ENCODE results near the gene REPS1. TPM values are rescaled to one million over a fixed set of nuclear protein-coding genes. Genes with fewer than 3 reads are reported as not detected.

The REPS1 gene
- total RNA-seq, 1 donor from 2014 or later = 50.4 TPM

DNA sequence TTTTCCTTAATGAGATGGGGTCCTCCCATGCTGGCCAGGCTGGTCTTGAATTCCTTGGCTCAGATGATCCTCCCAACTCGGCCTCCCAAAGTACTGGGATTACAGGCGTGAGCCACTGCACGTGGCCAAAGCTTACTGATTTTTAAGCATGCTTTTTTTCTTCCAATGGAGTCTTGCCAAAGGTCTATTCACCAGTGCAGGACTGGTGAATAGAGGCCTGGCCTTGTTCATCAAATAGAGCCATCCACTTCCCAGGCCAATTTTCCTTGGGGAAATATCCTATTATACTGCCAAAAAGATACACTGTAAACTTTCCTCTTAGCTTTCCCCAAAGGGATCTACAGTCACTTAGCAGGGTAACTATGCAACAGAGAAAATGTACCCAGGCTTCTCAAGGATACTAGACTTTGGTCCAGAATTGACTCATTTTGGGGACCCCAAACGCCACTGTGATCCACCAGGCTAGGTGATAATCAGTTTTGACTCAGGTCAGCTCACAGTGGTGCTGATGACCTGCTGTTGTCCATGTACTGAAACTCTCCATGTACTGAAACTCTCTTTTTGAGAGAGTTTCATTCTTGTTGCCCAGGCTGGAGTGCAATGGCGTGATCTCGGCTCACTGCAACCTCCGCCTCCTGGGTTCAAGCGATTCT is 91.8 kb downstream of the REPS1 start:
- Mint-ChIP-seq H3K27me3 (ENCODE audit: unreplicated experiment) (peaks cover 1% of the 10 kb centered on the region), H3K36me3 (ENCODE audit: low read depth, unreplicated experiment) (no peaks in the 10 kb centered on the region), H3K9me3 (ENCODE audit: unreplicated experiment) (no peaks in the 10 kb centered on the region), H3K4me1 (ENCODE audit: unreplicated experiment) (no peaks in the 10 kb centered on the region), H3K4me3 (ENCODE audit: unreplicated experiment) (no peak overlapping the region), H3K27ac (ENCODE audit: unreplicated experiment) (no peak overlapping the region)
- no peak for DNase-seq (ENCODE audit: low spot score)
- TF ChIP-seq, protein P1, sequence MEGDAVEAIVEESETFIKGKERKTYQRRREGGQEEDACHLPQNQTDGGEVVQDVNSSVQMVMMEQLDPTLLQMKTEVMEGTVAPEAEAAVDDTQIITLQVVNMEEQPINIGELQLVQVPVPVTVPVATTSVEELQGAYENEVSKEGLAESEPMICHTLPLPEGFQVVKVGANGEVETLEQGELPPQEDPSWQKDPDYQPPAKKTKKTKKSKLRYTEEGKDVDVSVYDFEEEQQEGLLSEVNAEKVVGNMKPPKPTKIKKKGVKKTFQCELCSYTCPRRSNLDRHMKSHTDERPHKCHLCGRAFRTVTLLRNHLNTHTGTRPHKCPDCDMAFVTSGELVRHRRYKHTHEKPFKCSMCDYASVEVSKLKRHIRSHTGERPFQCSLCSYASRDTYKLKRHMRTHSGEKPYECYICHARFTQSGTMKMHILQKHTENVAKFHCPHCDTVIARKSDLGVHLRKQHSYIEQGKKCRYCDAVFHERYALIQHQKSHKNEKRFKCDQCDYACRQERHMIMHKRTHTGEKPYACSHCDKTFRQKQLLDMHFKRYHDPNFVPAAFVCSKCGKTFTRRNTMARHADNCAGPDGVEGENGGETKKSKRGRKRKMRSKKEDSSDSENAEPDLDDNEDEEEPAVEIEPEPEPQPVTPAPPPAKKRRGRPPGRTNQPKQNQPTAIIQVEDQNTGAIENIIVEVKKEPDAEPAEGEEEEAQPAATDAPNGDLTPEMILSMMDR (IDR thresholded peaks at IDR 0.05; ENCODE audit: unreplicated experiment) = no peak

DNA sequence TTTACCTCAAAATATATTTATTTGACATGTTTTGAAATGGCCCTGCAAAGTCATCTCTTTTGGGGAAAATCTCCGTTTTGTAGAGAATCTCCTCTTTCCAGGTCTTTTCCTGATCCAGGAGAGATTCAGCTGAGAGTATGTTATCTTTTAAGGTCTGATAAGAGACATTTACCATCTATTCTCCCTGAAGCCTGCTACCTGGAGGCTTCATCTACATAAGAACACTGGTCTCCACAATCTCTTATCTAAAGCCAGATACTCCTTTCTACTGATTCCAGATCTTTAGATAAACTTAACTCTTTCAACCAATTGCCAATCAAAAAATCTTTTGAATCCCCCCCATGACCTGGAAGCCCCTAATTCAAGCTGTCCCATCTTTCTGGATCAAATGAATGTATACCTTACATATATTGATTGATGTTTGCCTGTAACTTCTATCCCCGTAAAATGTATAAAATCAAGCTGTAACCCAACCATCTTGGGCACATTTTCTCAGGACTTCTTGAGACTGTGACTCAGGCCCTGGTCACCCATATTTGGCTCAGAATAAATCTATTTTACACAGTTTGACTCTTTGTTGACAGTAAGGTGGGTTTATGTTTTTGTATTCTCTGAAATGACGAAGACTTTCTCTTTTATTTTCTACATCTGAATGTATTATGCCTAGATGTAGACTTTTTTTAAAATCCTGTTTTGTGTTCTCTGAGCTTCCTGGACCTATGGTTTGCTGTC is 96.6 kb downstream of the REPS1 start:
- no peaks in the 10 kb centered on the region for H3K36me3 Mint-ChIP-seq (ENCODE audit: low read depth, unreplicated experiment)
- no peak for DNase-seq (ENCODE audit: low spot score)
- no peak overlapping the region for H3K27ac Mint-ChIP-seq (ENCODE audit: unreplicated experiment)
- H3K4me3 Mint-ChIP-seq (ENCODE audit: unreplicated experiment) = no peak overlapping the region
- H3K9me3 Mint-ChIP-seq (ENCODE audit: unreplicated experiment) = no peaks in the 10 kb centered on the region
- peaks cover 1% of the 10 kb centered on the region for H3K27me3 Mint-ChIP-seq (ENCODE audit: unreplicated experiment)
- TF ChIP-seq, protein P1 (IDR thresholded peaks at IDR 0.05; ENCODE audit: unreplicated experiment) = no peak
- no peaks in the 10 kb centered on the region for H3K4me1 Mint-ChIP-seq (ENCODE audit: unreplicated experiment)

- Mint-ChIP-seq H3K36me3 (ENCODE audit: low read depth, unreplicated experiment) (no peaks in the 10 kb centered on the region), H3K27ac (ENCODE audit: unreplicated experiment) (no peak overlapping the region), H3K4me1 (ENCODE audit: unreplicated experiment) (no peaks in the 10 kb centered on the region), H3K9me3 (ENCODE audit: unreplicated experiment) (no peaks in the 10 kb centered on the region), H3K4me3 (ENCODE audit: unreplicated experiment) (no peak overlapping the region), H3K27me3 (ENCODE audit: unreplicated experiment) (no peaks in the 10 kb centered on the region)
- TF ChIP-seq, protein P1 (IDR thresholded peaks at IDR 0.05; ENCODE audit: unreplicated experiment) = no peak
- no peak for DNase-seq (ENCODE audit: low spot score)
These were observed 102.8 kb downstream of the REPS1 start for GRCh38 chr6:138885156-138885819.

DNA sequence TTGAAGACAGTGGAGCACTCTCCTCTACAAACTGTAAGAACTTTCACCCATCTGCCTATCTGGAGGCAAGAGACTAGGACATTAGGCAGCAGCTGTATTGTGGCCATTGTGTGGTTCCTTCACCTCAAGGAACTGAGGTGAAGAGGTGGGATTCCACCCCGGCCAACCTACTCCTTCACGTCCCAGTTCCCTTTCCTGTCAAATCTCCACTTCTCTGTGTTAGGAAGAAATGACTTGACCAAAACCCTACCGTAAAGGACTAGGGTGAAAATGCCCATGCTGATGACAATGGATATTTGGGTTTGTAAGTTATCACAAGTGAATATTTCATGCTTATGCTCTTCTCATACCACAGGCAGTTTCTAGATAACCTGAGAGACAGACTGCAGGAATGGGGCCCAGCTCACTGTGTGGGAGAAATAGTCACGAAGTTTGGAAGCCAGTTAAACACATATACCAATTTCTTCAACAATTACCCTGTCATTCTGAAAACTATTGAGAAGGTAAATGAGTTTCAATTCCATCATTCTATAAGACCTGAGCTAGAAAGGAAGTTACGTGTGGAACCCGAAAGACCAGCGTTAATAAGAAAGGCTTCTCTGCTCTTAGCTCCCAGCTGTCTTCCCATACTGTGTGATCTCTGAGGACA is 105.6 kb downstream of the REPS1 start:
- DNase-seq (ENCODE audit: low spot score) = no peak
- no peaks in the 10 kb centered on the region for H3K36me3 Mint-ChIP-seq (ENCODE audit: low read depth, unreplicated experiment)
- no peaks in the 10 kb centered on the region for H3K4me1 Mint-ChIP-seq (ENCODE audit: unreplicated experiment)
- TF ChIP-seq, protein P1 (IDR thresholded peaks at IDR 0.05; ENCODE audit: unreplicated experiment) = no peak
- H3K4me3 Mint-ChIP-seq (ENCODE audit: unreplicated experiment) = no peak overlapping the region
- no peak overlapping the region for H3K27ac Mint-ChIP-seq (ENCODE audit: unreplicated experiment)
- H3K9me3 Mint-ChIP-seq (ENCODE audit: unreplicated experiment) = no peaks in the 10 kb centered on the region
- no peaks in the 10 kb centered on the region for H3K27me3 Mint-ChIP-seq (ENCODE audit: unreplicated experiment)

Data from endothelial cell (in vitro differentiated cells).